SHP77 (cell line): ENCODE measurements around the gene CNN3.
A peak's percentile ranks its signal among the peaks of the same experiment; 100 is the strongest.

Experiments
- DNase-seq, 2 experiments: peaks; one replicate each; lab custom pipeline; 2025; lab: John Stamatoyannopoulos, UW

Gene CNN3

DNA sequence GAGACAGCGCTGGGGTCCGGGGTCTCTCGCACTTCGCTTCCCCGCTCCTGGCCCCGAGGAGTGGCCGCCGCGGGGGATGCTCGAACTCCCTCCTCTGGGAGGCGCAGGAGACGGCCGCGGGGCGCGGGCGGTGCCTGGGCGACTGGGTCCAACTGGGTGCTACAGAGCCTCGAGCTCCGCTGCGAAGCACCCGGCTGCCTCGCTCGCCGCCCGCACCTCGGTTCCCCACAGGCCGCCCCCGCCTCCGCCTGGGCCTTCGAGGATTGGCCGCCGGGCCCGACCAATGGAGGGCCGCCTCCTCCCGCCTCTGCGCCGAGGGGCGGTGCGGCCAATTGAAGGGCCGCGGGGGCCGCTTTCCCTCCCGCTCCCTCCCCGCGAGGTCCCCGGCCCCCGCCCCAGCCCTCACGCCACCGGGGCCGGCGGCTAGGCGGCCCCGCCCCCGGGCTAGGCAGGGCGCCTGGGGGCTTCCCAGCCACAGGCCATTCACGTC lies at the start of gene CNN3:
TSS of gene CNN3 (minus strand) at position 196 of the 490 bp plus-strand sequence. CDS start 216 bp downstream, outside the sequence.
- peak; percentile 87 to 93 for DNase-seq

GRCh38 chr1:94974824-94975223 lies 47.9 kb upstream of the CNN3 start:
- DNase-seq = no peak

GRCh38 chr1:94974241-94974640 lies 47.3 kb upstream of the CNN3 start:
- DNase-seq = no peak

DNA sequence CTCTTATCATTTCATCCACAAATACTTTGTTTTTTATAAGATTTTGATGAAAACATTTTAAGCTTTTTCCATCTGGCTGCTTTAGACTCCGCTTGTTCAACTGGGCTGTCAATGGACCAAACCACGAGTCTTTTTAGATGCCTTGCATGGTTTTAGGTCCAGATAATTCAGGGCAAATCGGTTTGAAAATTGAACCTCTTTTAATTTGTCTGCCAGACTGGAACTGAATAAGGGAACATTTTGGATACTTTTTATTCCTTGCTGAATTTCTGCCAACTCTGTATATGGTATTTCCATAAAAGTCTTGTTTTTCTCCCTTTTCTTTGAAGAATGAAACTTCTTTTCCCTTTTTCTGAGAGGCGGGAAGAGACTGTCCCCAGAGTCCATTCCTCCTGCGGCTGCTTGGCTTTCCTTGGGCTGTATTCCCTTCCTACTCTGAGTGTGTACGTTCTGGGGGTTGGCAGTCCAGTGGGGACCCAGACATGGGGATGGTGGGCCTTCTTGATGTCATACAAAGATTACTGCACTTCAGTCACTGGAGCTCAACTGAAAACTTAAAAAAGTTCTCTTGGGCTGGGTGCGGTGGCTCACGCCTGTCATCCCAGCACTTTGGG lies 46.5 kb upstream of the CNN3 start:
- DNase-seq = no peak

- DNase-seq = no peak
Measured at GRCh38 chr1:94971491-94971924, 44.6 kb upstream of the CNN3 start.

- DNase-seq = no peak
Measured at GRCh38 chr1:94970783-94971182, 43.9 kb upstream of the CNN3 start.

DNA sequence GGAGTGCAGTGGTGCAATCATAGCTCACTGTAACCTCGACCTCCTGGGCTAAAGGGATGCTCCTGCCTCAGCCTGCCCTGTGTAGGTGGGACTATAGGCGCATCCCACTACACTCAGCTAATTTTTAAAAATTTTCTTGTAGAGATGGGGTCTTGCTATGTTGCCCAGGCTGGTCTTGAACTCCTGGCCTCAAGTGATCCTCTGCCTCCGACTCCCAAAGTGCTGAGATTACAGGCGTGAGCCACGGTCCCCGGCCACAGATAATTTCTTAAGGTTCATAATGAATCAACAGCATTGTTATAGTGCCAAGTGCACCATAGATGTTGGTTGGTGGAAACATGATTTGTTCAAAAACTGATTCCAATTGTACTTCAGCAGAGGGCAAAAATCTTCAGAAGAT lies 42.2 kb upstream of the CNN3 start:
- no peak for DNase-seq

GRCh38 chr1:94966033-94966432 lies 39.1 kb upstream of the CNN3 start:
- DNase-seq = no peak

DNA sequence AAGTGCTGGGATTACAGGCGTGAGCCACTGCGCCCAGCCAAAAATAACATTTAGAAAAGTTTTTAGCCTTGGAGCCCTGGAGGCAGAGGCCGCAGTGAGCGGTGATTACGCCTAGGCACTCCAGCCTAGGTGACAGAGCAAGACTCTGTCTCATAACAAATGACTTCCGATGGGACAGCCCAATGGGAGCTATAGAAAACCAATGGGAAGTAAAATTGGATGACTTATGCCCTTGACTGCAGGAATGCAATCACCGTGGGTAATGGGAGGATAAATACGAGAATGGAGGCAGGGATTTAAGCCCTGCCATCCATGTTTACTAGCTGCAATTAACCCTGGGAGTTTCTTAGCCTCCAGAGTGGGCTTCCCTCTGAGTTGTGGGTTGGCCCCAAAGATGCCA lies 37.0 kb upstream of the CNN3 start:
- no peak for DNase-seq

GRCh38 chr1:94962409-94963265 lies 35.7 kb upstream of the CNN3 start:
- peak in 1 of 2 experiments; percentile 29 for DNase-seq

- DNase-seq = no peak
Measured at GRCh38 chr1:94961988-94962387, 35.1 kb upstream of the CNN3 start.

GRCh38 chr1:94961582-94961981 lies 34.7 kb upstream of the CNN3 start:
- no peak for DNase-seq

DNA sequence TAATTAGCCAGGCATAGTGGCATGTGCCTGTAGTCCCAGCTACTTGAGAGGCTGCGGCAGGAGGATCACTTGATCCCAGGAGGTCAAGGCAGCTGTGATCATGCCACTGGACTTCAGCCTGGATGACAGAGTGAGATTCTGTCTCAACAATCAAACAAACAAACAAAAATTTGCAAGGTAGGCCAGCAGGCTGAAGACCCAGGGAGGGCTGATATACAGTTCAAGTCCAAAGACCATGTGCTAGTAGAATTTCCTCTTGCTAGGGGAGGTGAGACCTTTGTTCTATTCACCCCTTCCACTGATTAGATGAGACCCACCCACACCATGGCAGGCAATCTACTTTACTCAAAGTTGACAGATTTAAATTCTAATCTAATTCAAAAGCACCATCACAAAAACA lies 31.2 kb upstream of the CNN3 start:
- no peak for DNase-seq

DNA sequence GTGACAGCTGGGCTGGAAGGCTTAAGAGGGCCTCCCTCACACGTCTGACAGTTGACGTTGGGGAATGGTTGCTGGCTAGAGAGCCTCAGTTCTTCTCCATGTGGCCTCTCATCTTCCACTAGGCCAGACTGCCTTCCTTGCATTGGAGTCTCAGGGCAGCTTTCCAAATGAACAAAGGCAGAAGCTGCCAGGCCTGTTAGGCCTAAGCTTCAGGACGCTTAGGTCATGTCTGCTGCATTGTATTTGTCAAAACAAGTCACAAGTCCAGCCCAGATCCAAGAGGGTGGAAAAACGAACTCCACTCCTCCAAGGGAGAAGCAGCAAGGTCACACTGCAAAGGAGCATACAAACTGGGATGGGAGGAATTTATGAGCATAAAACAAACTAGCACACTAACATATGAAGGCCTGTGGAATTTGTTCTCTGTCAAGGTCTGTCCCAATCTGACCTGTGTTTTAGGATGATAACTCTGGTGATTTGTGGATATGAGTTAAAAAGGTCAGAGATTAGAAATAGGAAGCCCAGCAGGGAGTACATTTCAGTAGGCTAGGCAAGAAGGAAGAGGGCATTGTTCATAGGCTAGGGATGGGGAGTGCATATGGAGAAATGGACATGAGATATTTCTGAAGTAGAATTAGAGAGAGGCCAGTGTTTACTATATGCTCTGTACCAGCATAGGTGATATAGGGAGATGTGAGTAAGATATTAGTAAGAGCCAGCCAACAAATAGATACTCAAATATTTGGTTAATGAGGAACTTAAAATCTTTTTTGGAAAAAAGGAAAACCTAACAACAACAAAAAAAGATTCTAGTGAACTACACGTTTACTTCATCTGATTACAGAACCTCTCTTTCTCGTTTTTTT lies 29.1 kb upstream of the CNN3 start:
- DNase-seq = no peak

DNA sequence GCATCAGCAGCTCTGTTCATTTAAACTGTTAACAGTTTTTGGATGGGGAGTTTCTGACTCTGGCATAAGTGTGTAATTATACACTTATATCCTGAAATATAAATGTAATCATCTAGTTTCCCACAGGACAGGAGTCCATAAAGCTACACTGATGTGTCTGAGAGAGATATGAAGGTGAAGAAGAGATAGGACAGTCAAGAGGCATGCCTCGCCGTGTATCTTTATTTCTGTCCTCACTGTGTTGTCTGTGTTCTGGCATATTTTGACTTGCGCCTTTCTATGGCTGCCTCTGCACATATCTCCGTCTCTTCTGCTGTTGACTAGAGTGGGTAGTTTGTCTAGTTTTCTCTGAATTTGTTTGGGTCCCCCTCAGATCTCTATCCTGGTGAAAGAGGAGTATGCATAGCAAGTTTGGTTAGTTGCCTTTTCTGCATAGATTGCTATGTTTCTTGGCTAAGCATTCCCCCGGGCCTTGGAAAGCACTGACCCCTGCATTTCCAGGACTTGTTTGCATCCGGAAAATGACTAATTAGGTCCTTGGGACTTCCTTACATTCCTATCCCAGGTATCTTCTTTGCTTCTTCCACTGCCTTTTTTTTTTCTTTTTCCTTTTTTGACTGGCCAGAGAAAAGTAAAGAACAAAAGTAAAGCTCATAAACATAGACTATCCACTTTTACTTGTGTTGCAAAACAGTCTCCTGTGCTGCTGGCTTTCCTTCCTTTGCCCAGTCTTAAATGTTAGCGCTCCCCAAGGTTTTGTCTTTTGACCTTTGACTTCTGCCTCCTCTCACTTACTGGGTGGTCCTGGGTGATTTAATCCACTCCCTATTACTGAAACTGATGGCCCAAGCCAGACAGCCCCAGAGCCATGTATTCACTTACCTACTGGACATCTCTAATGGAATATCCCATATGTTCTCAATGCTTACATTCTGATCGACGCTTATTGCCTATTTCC lies 27.6 kb upstream of the CNN3 start:
- no peak for DNase-seq

- no peak for DNase-seq
Measured at GRCh38 chr1:94953746-94954145, 26.8 kb upstream of the CNN3 start.

DNA sequence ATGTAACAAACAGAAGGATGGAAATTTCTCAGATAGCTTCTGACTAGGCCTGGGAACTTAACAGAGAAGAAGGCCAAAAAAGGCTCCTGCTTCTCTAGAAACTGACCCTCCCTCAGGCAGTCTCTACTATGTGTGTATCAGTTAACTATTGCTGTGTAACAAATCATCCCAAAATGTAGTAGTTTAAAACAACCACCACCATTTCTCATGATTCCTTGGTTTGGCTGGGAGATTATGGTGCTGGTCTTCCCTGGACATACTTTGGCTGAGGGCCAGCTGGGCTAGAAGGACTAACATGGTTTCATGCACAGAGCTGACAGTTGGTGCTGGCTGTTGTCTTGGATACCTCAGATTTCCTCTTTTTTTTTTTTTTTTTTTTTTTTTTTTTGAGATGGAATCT lies 26.2 kb upstream of the CNN3 start:
- no peak for DNase-seq

- DNase-seq = no peak
Measured at GRCh38 chr1:94952539-94952938, 25.6 kb upstream of the CNN3 start.

DNA sequence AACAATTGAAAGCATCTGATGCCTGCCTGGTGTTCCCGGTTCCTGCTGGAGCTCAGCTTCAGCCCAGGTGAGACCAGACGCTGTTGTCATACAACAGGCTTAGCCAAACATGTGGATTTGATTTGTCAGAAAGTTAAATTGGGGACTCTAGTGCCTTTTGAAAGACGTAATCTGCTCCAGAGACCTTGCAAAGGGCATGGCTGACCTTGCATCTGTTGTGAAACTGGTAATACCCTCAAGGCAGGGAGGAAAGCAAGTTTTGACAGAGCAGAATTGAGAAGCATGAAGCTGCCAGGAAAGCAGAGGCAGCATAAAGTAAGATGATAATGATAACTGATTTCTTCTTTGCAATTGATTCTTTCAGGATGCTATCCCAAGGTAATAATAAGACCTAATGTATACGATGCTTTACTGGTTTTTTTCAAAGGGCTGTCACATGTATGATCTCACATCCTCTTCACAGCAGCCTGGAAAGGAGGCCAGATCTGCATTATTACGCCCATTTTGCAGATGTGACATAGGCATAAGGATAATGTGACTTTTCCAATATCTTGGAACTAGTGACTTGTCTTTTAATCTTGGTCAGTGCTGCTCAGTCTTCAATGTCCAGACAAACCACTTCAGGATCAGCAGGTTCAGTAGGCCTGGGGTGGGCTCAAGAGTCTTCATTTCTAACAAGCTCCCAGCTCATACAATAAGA lies 24.7 kb upstream of the CNN3 start:
- no peak for DNase-seq

GRCh38 chr1:94951046-94951445 lies 24.1 kb upstream of the CNN3 start:
- DNase-seq = no peak
